ENCODE results near the gene PLPPR3.

PLPPR3 gene

DNA sequence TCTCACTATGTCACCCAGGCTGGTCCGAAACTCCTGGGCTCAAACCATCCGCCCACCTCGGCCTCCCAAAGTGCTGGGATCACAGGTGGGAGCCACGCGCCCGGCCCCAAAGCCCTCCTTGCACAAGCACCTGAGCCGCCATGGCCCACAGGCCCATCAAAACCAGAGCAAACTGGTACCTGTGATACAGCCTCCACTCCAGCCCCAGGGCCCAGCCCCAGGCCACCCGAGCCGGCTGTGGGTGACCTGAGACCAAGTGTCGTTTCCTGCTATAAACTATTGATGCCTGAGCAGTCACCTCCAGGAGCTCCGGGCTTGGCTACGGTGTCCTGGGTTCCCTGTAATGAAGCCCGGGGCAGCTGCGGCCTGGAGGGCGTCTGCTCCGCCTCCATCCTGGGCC, 34.2 kb downstream of the PLPPR3 start:
- no peaks in the 10 kb centered on the region for H3K36me3 ChIP-seq (ENCODE audit: control insufficient read depth in 1 of 2, insufficient read depth in 2 of 2, low read length in 2 of 2)
- H3K27ac ChIP-seq (ENCODE audit: low read depth, low read length) = peak overlapping the region; percentile 3
- H3K9ac ChIP-seq (ENCODE audit: low read depth in 1 of 2, low read length in 2 of 2) = no peak overlapping the region
- H3K9me3 ChIP-seq (ENCODE audit: control insufficient read depth in 1 of 2, low read length in 2 of 2) = no peaks in the 10 kb centered on the region
- no peak overlapping the region for H3K4me3 ChIP-seq (ENCODE audit: low read depth in 1 of 2, low read length in 2 of 2)
- peaks cover 0 to 3% of the 10 kb centered on the region in 2 donors for H3K4me1 ChIP-seq (ENCODE audit: control insufficient read depth in 1 of 2, insufficient read depth in 2 of 2, low read length in 2 of 2)
- peaks cover 0 to 4% of the 10 kb centered on the region in 2 donors for H3K27me3 ChIP-seq (ENCODE audit: control insufficient read depth in 1 of 2, insufficient read depth in 2 of 2, low read length in 2 of 2)

DNA sequence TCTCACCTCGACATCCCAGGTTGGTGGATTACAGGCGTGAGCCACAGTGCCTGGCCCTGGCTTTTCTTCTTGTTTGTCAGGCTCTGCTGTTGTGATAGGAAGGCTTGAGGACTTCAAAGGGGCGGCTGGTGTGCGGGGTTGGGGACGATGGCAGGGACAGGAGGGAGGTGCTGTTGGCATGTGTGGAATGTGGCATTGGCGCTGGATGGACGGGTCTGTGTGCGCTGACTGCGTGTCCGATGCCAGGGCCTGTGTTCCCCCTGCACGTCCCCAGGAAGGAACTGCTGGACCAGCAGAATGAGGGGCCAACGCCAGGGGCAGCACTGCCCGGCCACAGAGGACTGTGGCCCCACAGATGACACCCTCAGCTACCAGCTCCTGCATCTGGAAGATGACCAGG, 37.2 kb downstream of the PLPPR3 start:
- Histone ChIP-seq H3K36me3 (ENCODE audit: control insufficient read depth in 1 of 2, insufficient read depth in 2 of 2, low read length in 2 of 2) (no peaks in the 10 kb centered on the region), H3K27me3 (ENCODE audit: control insufficient read depth in 1 of 2, insufficient read depth in 2 of 2, low read length in 2 of 2) (peaks cover 0 to 4% of the 10 kb centered on the region in 2 donors), H3K4me1 (ENCODE audit: control insufficient read depth in 1 of 2, insufficient read depth in 2 of 2, low read length in 2 of 2) (peaks cover 6 to 9% of the 10 kb centered on the region in 2 donors), H3K27ac (ENCODE audit: low read depth, low read length) (no peak overlapping the region), H3K9me3 (ENCODE audit: control insufficient read depth in 1 of 2, low read length in 2 of 2) (no peaks in the 10 kb centered on the region), H3K9ac (ENCODE audit: low read depth in 1 of 2, low read length in 2 of 2) (no peak overlapping the region), H3K4me3 (ENCODE audit: low read depth in 1 of 2, low read length in 2 of 2) (no peak overlapping the region)

DNA sequence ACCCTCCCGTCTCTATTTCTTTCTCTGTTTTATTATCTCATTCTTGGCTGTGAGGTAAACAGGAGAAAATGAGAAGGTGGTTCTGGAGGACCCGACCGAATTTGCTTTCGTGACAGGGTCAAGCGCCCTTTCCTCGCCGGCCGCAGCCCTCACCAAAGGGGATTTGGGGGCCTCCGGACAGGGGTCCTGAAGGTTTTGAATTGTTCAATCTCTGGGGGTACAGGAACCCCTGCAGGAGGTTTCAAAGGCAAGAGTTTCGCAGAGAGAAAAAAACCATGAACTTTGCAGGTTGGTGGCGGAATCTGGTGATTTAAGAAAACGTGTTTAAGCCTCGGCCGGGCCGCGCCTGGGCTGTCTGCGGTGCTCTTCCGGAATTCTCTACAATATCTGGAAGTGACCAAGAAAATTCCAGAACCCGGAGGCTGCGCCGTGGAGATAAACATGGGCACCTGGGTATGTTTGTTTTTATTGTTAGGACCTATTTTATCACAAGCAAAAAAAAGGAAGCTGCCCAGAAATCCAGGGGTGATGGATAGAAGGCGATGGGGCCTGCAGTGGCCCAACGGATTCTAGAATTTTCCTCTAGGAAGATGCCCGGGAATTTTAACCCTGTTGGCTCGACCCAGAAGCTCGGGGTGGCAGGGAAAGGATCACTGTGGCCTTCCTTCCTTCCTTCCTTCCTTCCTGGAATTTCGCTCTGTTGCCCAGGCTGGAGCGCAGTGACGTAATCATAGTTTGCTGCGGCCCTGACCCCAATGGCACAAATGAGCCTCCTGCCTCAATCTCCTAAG, 38.7 kb downstream of the PLPPR3 start:
- Histone ChIP-seq H3K27ac (ENCODE audit: low read depth, low read length) (no peak overlapping the region), H3K4me1 (ENCODE audit: control insufficient read depth in 1 of 2, insufficient read depth in 2 of 2, low read length in 2 of 2) (peaks cover 6 to 9% of the 10 kb centered on the region in 2 donors), H3K9ac (ENCODE audit: low read depth in 1 of 2, low read length in 2 of 2) (peak overlapping the region in 1 of 2 donors; percentile 5), H3K9me3 (ENCODE audit: control insufficient read depth in 1 of 2, low read length in 2 of 2) (no peaks in the 10 kb centered on the region), H3K36me3 (ENCODE audit: control insufficient read depth in 1 of 2, insufficient read depth in 2 of 2, low read length in 2 of 2) (no peaks in the 10 kb centered on the region), H3K27me3 (ENCODE audit: control insufficient read depth in 1 of 2, insufficient read depth in 2 of 2, low read length in 2 of 2) (peaks cover 0 to 4% of the 10 kb centered on the region in 2 donors), H3K4me3 (ENCODE audit: low read depth in 1 of 2, low read length in 2 of 2) (peak overlapping the region in 1 of 2 donors; percentile 34)

GRCh38 chr19:782185-782877, 39.4 kb downstream of the PLPPR3 start:
- peak overlapping the region; percentile 16 to 34 for H3K4me3 ChIP-seq (ENCODE audit: low read depth in 1 of 2, low read length in 2 of 2)
- peak overlapping the region; percentile 42 for H3K27ac ChIP-seq (ENCODE audit: low read depth, low read length)
- peak overlapping the region in 1 of 2 donors; percentile 5 for H3K9ac ChIP-seq (ENCODE audit: low read depth in 1 of 2, low read length in 2 of 2)

GRCh38 chr19:781800-782184, 40.0 kb downstream of the PLPPR3 start:
- H3K27ac ChIP-seq (ENCODE audit: low read depth, low read length) = peak overlapping the region; percentile 42

More at GRCh38 chr19:782185-782877, 39.4 kb downstream of the PLPPR3 start:
- Histone ChIP-seq H3K36me3 (ENCODE audit: control insufficient read depth in 1 of 2, insufficient read depth in 2 of 2, low read length in 2 of 2) (no peaks in the 10 kb centered on the region), H3K4me1 (ENCODE audit: control insufficient read depth in 1 of 2, insufficient read depth in 2 of 2, low read length in 2 of 2) (peaks cover 6 to 9% of the 10 kb centered on the region in 2 donors), H3K27me3 (ENCODE audit: control insufficient read depth in 1 of 2, insufficient read depth in 2 of 2, low read length in 2 of 2) (peaks cover 0 to 4% of the 10 kb centered on the region in 2 donors), H3K9me3 (ENCODE audit: control insufficient read depth in 1 of 2, low read length in 2 of 2) (no peaks in the 10 kb centered on the region)

DNA sequence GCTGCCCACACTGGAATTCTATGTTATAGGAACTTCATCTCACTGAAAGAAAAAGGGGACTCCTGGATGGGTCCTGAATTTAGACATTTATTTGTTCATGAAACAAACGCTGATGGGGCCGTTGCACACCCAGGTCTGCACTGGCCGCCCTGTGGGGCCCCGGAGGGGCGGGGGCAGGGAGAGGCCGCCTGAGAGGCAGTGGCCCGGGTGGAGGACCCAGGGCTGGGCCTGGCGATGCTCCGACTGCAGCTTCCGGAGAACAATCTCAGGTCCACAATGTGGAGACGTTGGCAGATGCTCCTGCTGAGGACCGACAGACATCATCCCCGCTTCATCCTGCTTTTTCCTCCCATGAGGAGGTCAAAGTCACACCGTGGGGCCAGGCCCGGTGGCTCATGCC, 40.8 kb downstream of the PLPPR3 start:
- Histone ChIP-seq H3K9me3 (ENCODE audit: control insufficient read depth in 1 of 2, low read length in 2 of 2) (no peaks in the 10 kb centered on the region), H3K27ac (ENCODE audit: low read depth, low read length) (no peak overlapping the region), H3K36me3 (ENCODE audit: control insufficient read depth in 1 of 2, insufficient read depth in 2 of 2, low read length in 2 of 2) (no peaks in the 10 kb centered on the region), H3K4me1 (ENCODE audit: control insufficient read depth in 1 of 2, insufficient read depth in 2 of 2, low read length in 2 of 2) (peaks cover 6 to 9% of the 10 kb centered on the region in 2 donors), H3K4me3 (ENCODE audit: low read depth in 1 of 2, low read length in 2 of 2) (no peak overlapping the region), H3K27me3 (ENCODE audit: control insufficient read depth in 1 of 2, insufficient read depth in 2 of 2, low read length in 2 of 2) (peaks cover 0 to 4% of the 10 kb centered on the region in 2 donors), H3K9ac (ENCODE audit: low read depth in 1 of 2, low read length in 2 of 2) (no peak overlapping the region)

More at GRCh38 chr19:781800-782184, 40.0 kb downstream of the PLPPR3 start:
- H3K4me1 ChIP-seq (ENCODE audit: control insufficient read depth in 1 of 2, insufficient read depth in 2 of 2, low read length in 2 of 2) = peaks cover 6 to 9% of the 10 kb centered on the region in 2 donors
- no peak overlapping the region for H3K4me3 ChIP-seq (ENCODE audit: low read depth in 1 of 2, low read length in 2 of 2)
- H3K9me3 ChIP-seq (ENCODE audit: control insufficient read depth in 1 of 2, low read length in 2 of 2) = no peaks in the 10 kb centered on the region
- H3K27me3 ChIP-seq (ENCODE audit: control insufficient read depth in 1 of 2, insufficient read depth in 2 of 2, low read length in 2 of 2) = peaks cover 0 to 4% of the 10 kb centered on the region in 2 donors
- H3K9ac ChIP-seq (ENCODE audit: low read depth in 1 of 2, low read length in 2 of 2) = no peak overlapping the region
- no peaks in the 10 kb centered on the region for H3K36me3 ChIP-seq (ENCODE audit: control insufficient read depth in 1 of 2, insufficient read depth in 2 of 2, low read length in 2 of 2)

GRCh38 chr19:778910-779653, 42.7 kb downstream of the PLPPR3 start:
- Histone ChIP-seq H3K9me3 (ENCODE audit: control insufficient read depth in 1 of 2, low read length in 2 of 2) (no peaks in the 10 kb centered on the region), H3K27me3 (ENCODE audit: control insufficient read depth in 1 of 2, insufficient read depth in 2 of 2, low read length in 2 of 2) (peaks cover 0 to 4% of the 10 kb centered on the region in 2 donors), H3K27ac (ENCODE audit: low read depth, low read length) (peak overlapping the region; percentile 14), H3K4me3 (ENCODE audit: low read depth in 1 of 2, low read length in 2 of 2) (no peak overlapping the region), H3K36me3 (ENCODE audit: control insufficient read depth in 1 of 2, insufficient read depth in 2 of 2, low read length in 2 of 2) (no peaks in the 10 kb centered on the region), H3K4me1 (ENCODE audit: control insufficient read depth in 1 of 2, insufficient read depth in 2 of 2, low read length in 2 of 2) (peaks cover 6 to 9% of the 10 kb centered on the region in 2 donors), H3K9ac (ENCODE audit: low read depth in 1 of 2, low read length in 2 of 2) (no peak overlapping the region)

- Histone ChIP-seq H3K9me3 (ENCODE audit: control insufficient read depth in 1 of 2, low read length in 2 of 2) (no peaks in the 10 kb centered on the region), H3K36me3 (ENCODE audit: control insufficient read depth in 1 of 2, insufficient read depth in 2 of 2, low read length in 2 of 2) (no peaks in the 10 kb centered on the region), H3K27ac (ENCODE audit: low read depth, low read length) (no peak overlapping the region), H3K4me1 (ENCODE audit: control insufficient read depth in 1 of 2, insufficient read depth in 2 of 2, low read length in 2 of 2) (no peaks in the 10 kb centered on the region), H3K9ac (ENCODE audit: low read depth in 1 of 2, low read length in 2 of 2) (no peak overlapping the region), H3K4me3 (ENCODE audit: low read depth in 1 of 2, low read length in 2 of 2) (no peak overlapping the region), H3K27me3 (ENCODE audit: control insufficient read depth in 1 of 2, insufficient read depth in 2 of 2, low read length in 2 of 2) (no peaks in the 10 kb centered on the region)
These were observed 45.2 kb downstream of the PLPPR3 start for GRCh38 chr19:776549-776948.

GRCh38 chr19:772730-773436, 48.9 kb downstream of the PLPPR3 start:
- H3K36me3 ChIP-seq (ENCODE audit: control insufficient read depth in 1 of 2, insufficient read depth in 2 of 2, low read length in 2 of 2) = no peaks in the 10 kb centered on the region
- no peaks in the 10 kb centered on the region for H3K9me3 ChIP-seq (ENCODE audit: control insufficient read depth in 1 of 2, low read length in 2 of 2)
- no peaks in the 10 kb centered on the region for H3K27me3 ChIP-seq (ENCODE audit: control insufficient read depth in 1 of 2, insufficient read depth in 2 of 2, low read length in 2 of 2)
- H3K4me1 ChIP-seq (ENCODE audit: control insufficient read depth in 1 of 2, insufficient read depth in 2 of 2, low read length in 2 of 2) = no peaks in the 10 kb centered on the region
- no peak overlapping the region for H3K4me3 ChIP-seq (ENCODE audit: low read depth in 1 of 2, low read length in 2 of 2)
- no peak overlapping the region for H3K9ac ChIP-seq (ENCODE audit: low read depth in 1 of 2, low read length in 2 of 2)
- H3K27ac ChIP-seq (ENCODE audit: low read depth, low read length) = no peak overlapping the region
